ENCODE results near the gene B4GALT1.
"Not testable (repeated sequence)": the region's sequence is repeated elsewhere in the genome, so short reads cannot be mapped to it uniquely, and the experiment has no call there.

Gene B4GALT1

DNA sequence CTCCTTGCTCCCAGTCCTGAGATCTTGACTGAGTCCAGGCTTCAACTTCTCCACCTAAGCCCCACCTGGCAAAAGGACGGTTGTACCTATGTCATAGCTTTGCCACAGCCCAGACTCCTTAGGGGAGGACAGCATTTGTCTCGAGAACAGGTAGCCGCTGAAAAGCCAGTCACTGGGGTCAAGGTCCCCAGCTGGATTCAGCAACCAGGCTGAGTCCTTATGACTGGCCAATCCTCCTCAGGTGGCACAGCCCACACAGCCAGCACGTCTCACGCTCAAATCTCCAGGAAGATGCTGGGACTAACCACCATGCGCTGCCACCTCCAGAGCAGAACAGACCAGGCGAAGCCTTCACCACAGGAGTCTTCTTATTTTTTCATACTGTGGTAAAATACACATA, 62.7 kb downstream of the B4GALT1 start:
- Histone ChIP-seq H3K9me3 (ENCODE audit: control insufficient read depth, low read length) (no peaks in the 10 kb centered on the region), H3K4me3 (ENCODE audit: insufficient read depth, low read depth, low read length, poor library complexity, severe bottlenecking) (no peak overlapping the region), H3K27me3 (replicated peaks; ENCODE audit: control insufficient read depth, insufficient read depth, low read length, poor library complexity, severe bottlenecking) (no peaks in the 10 kb centered on the region), H3K4me1 (ENCODE audit: control insufficient read depth, insufficient read depth, low read length, poor library complexity, severe bottlenecking) (no peaks in the 10 kb centered on the region), H3K36me3 (ENCODE audit: control insufficient read depth, insufficient read depth, low read length) (no peaks in the 10 kb centered on the region), H3K27ac (ENCODE audit: insufficient read depth, low read length, poor library complexity, severe bottlenecking) (no peak overlapping the region)
- no peak for DNase-seq

DNA sequence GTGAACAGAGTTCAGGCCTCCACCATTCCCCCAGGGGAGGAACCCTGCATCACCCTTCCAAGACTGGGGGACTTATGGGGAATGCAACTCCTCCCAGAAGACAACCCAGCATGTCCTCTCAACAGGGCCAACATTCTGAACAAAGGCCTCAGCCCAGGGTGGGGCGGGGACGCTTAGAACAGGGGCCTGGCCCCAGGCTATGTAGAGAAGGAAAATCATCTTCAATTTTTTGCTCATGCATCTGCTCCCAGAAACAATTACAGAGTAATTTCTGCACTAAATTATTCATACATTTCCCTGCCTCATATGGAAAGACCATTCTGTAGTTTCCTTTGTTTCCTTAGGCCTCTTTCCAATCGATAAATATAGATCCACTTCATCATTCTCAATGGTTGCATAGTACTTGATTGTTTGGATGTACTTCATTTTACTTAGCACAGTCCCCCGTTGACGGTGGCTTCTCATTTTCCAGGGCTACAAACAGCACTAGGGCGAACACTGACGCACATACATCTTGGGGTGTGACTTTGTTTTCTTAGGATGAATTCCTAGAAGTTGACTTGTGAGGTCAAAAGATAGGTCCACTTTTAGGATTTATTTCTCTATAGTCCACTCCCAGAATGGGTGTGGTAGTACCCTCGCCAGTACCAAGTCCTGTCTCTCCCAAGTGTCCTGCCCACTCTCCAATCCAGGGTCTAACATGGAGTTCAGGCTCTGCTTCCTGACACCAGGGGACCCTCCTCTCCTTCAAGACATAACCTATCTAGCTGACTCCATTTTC, 63.4 kb downstream of the B4GALT1 start:
- Histone ChIP-seq H3K27me3 (replicated peaks; ENCODE audit: control insufficient read depth, insufficient read depth, low read length, poor library complexity, severe bottlenecking) (no peaks in the 10 kb centered on the region), H3K27ac (ENCODE audit: insufficient read depth, low read length, poor library complexity, severe bottlenecking) (no peak overlapping the region), H3K9me3 (ENCODE audit: control insufficient read depth, low read length) (no peaks in the 10 kb centered on the region), H3K36me3 (ENCODE audit: control insufficient read depth, insufficient read depth, low read length) (no peaks in the 10 kb centered on the region), H3K4me1 (ENCODE audit: control insufficient read depth, insufficient read depth, low read length, poor library complexity, severe bottlenecking) (no peaks in the 10 kb centered on the region), H3K4me3 (ENCODE audit: insufficient read depth, low read depth, low read length, poor library complexity, severe bottlenecking) (no peak overlapping the region)
- DNase-seq: no peak

DNA sequence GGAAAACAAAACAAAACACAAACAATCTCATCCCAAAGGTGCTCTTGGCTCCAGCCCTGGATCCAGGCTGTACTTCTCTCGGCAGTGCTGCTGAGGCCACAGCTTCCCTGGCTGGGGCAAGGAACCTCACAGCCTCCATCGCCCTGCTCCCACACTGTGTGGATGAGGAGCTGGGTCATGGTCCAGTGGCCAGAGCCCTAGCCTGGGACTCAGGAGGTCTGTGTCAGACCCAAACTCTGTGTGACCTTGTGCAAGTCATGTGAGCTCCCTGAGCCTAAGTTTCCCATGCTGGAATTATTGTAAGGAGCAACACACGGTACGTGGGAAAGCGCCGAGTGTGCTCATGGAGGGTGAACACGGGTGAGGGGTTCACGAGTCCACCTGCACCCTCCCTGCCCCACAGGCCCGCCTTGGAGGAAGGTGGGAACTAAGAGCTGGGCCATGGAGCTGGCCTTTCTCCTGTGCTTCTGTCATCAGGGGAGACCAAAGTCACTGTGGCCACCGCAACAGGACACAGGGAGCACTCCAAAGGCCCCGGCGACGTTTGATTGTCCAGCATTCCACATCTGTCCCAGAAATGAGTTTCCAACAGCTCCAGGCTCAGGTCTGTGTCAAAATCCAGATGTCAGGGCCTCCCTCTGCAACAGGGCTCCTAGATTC, 64.5 kb downstream of the B4GALT1 start:
- H3K27ac ChIP-seq (ENCODE audit: insufficient read depth, low read length, poor library complexity, severe bottlenecking): no peak overlapping the region
- no peak overlapping the region for H3K4me3 ChIP-seq (ENCODE audit: insufficient read depth, low read depth, low read length, poor library complexity, severe bottlenecking)
- H3K36me3 ChIP-seq (ENCODE audit: control insufficient read depth, insufficient read depth, low read length): no peaks in the 10 kb centered on the region
- no peaks in the 10 kb centered on the region for H3K9me3 ChIP-seq (ENCODE audit: control insufficient read depth, low read length)
- DNase-seq: no peak
- H3K27me3 ChIP-seq (replicated peaks; ENCODE audit: control insufficient read depth, insufficient read depth, low read length, poor library complexity, severe bottlenecking): no peaks in the 10 kb centered on the region
- H3K4me1 ChIP-seq (ENCODE audit: control insufficient read depth, insufficient read depth, low read length, poor library complexity, severe bottlenecking): no peaks in the 10 kb centered on the region

DNA sequence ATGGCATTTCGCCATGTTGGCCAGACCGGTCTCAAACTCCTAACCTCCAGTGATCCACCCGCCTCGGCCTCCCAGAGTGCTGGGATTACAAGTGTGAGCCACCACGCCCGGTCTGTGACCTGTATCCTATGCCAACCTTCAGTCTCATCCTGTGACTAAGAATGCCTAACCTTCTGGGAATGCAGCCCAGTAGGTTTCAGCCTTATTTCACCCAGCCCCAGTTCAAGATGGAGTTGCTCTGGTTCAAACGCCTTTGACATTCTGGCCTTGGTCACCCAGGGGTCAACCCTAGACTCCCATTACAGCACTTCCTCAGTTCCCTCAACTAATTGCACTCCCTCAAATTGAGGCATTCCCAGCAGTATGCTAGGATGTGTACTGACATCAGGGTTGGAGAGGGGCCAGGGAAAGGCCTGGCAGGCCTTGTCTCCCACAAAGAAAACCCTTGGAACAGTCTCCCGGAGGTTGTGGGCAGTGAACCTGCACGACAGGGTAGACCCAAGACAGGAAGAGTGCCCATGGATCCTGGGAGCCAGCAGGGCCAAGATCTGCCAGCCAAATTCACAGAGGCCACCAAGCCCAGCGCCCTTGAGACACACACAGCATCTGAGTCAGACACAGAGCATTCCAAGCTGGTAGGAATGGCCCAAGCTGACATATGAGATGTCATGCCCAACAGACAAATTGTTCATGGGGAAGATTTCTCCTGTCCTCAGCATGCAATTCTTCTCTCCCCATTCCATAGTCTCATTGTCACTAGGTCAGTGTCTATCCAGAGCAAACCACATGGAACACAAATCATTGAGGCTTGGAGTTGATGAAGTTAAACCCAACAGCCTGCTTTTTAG, 65.8 kb downstream of the B4GALT1 start:
- Histone ChIP-seq H3K36me3 (ENCODE audit: control insufficient read depth, insufficient read depth, low read length) (no peaks in the 10 kb centered on the region), H3K4me1 (ENCODE audit: control insufficient read depth, insufficient read depth, low read length, poor library complexity, severe bottlenecking) (no peaks in the 10 kb centered on the region), H3K27ac (ENCODE audit: insufficient read depth, low read length, poor library complexity, severe bottlenecking) (no peak overlapping the region)

DNA sequence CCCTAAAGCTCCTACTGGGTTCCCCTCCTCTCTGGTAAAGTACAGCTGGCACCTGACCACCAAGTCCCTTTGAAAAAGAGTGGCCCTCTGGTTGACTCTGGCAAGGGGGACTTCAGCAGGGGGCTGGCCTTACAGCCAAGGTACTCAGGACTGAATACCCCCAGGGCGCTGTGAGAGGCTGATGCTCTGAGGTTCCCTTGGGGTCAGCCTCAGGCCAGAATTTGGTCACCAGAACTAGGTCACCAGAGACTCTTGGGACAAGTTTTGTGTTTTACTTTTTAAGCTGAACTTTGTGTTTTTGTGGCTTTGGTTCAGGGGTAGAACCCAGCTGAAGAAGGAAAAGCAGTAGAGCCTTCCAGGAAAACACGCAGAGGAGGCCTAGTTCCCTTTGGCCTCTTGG, 67.4 kb downstream of the B4GALT1 start:
- no peak overlapping the region for H3K27ac ChIP-seq (ENCODE audit: insufficient read depth, low read length, poor library complexity, severe bottlenecking)
- H3K4me1 ChIP-seq (ENCODE audit: control insufficient read depth, insufficient read depth, low read length, poor library complexity, severe bottlenecking): no peaks in the 10 kb centered on the region
- H3K9me3 ChIP-seq (ENCODE audit: control insufficient read depth, low read length): no peaks in the 10 kb centered on the region
- no peak for DNase-seq
- no peak overlapping the region for H3K4me3 ChIP-seq (ENCODE audit: insufficient read depth, low read depth, low read length, poor library complexity, severe bottlenecking)
- no peaks in the 10 kb centered on the region for H3K27me3 ChIP-seq (replicated peaks; ENCODE audit: control insufficient read depth, insufficient read depth, low read length, poor library complexity, severe bottlenecking)
- H3K36me3 ChIP-seq (ENCODE audit: control insufficient read depth, insufficient read depth, low read length): no peaks in the 10 kb centered on the region

More for the DNA sequence above, 65.8 kb downstream of the B4GALT1 start:
- DNase-seq: no peak
- Histone ChIP-seq H3K4me3 (ENCODE audit: insufficient read depth, low read depth, low read length, poor library complexity, severe bottlenecking) (no peak overlapping the region), H3K9me3 (ENCODE audit: control insufficient read depth, low read length) (no peaks in the 10 kb centered on the region), H3K27me3 (replicated peaks; ENCODE audit: control insufficient read depth, insufficient read depth, low read length, poor library complexity, severe bottlenecking) (no peaks in the 10 kb centered on the region)

DNA sequence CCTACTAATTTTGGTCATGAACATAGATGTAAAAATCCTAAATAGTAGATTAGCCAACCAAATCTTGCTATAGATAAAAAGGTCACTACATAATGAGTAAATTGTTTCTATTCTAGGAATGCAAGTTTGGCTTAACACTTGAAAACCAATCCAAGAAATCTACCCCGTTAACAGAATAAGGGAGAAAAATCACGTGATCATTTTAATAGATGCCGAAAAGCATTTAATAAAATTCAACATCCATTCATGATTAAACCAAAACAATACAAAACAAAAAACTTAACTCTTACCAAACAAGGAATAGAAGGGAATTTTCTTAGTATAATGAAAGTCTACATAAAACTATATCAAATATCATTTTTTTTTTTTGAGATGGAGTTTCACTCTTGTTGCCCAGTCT, 69.9 kb downstream of the B4GALT1 start:
- H3K4me1 ChIP-seq (ENCODE audit: control insufficient read depth, insufficient read depth, low read length, poor library complexity, severe bottlenecking): no peaks in the 10 kb centered on the region
- no peaks in the 10 kb centered on the region for H3K36me3 ChIP-seq (ENCODE audit: control insufficient read depth, insufficient read depth, low read length)
- no peak for DNase-seq

DNA sequence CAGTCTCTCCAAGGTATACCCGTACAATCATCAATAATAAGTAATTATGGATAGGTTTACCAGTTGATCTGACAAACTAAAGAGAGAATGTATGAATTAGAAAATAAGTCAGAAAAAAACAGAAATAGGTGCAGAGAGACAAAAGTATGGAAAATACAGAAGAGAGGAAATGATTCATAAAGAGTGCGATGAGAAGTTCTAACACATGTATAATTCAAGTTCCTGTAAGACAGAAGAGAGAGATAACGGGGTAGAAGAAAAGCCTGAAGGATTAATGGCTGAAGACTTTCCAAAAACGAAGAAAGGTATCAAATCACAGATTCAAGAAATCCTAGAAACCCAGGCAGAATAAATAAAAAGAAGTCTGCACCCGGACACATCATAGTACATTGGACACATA, 74.5 kb downstream of the B4GALT1 start:
- no peaks in the 10 kb centered on the region for H3K4me1 ChIP-seq (ENCODE audit: control insufficient read depth, insufficient read depth, low read length, poor library complexity, severe bottlenecking)
- H3K27ac ChIP-seq (ENCODE audit: insufficient read depth, low read length, poor library complexity, severe bottlenecking): no peak overlapping the region
- no peaks in the 10 kb centered on the region for H3K27me3 ChIP-seq (replicated peaks; ENCODE audit: control insufficient read depth, insufficient read depth, low read length, poor library complexity, severe bottlenecking)
- no peaks in the 10 kb centered on the region for H3K9me3 ChIP-seq (ENCODE audit: control insufficient read depth, low read length)
- H3K36me3 ChIP-seq (ENCODE audit: control insufficient read depth, insufficient read depth, low read length): no peaks in the 10 kb centered on the region
- no peak overlapping the region for H3K4me3 ChIP-seq (ENCODE audit: insufficient read depth, low read depth, low read length, poor library complexity, severe bottlenecking)
- DNase-seq: no peak

More for the DNA sequence above, 69.9 kb downstream of the B4GALT1 start:
- Histone ChIP-seq H3K27me3 (replicated peaks; ENCODE audit: control insufficient read depth, insufficient read depth, low read length, poor library complexity, severe bottlenecking) (no peaks in the 10 kb centered on the region), H3K27ac (ENCODE audit: insufficient read depth, low read length, poor library complexity, severe bottlenecking) (no peak overlapping the region), H3K9me3 (ENCODE audit: control insufficient read depth, low read length) (no peaks in the 10 kb centered on the region), H3K4me3 (ENCODE audit: insufficient read depth, low read depth, low read length, poor library complexity, severe bottlenecking) (no peak overlapping the region)

DNA sequence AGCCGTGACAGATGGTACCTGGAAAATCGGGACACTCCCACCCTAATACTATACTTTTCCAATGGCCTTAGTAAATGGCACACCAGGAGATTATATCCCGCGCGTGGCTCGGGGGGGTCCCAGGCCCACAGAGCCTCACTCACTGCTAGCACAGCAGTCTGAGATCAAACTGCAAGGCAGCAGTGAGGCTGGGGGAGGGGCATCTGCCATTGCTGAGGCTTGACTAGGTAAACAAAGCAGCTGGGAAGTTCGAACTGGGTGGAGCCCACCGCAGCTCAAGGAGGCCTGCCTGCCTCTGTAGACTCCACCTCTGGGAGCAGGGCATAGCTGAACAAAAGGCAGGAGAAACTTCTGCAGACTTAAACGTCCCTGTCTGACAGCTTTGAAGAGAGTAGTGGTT, 81.5 kb downstream of the B4GALT1 start:
- H3K27me3 ChIP-seq (replicated peaks; ENCODE audit: control insufficient read depth, insufficient read depth, low read length, poor library complexity, severe bottlenecking); H3K36me3 ChIP-seq (ENCODE audit: control insufficient read depth, insufficient read depth, low read length); H3K27ac ChIP-seq (ENCODE audit: insufficient read depth, low read length, poor library complexity, severe bottlenecking); H3K4me3 ChIP-seq (ENCODE audit: insufficient read depth, low read depth, low read length, poor library complexity, severe bottlenecking); DNase-seq; H3K9me3 ChIP-seq (ENCODE audit: control insufficient read depth, low read length): not testable (repeated sequence)
- H3K4me1 ChIP-seq (ENCODE audit: control insufficient read depth, insufficient read depth, low read length, poor library complexity, severe bottlenecking): peaks cover 22% of the 10 kb centered on the region

DNA sequence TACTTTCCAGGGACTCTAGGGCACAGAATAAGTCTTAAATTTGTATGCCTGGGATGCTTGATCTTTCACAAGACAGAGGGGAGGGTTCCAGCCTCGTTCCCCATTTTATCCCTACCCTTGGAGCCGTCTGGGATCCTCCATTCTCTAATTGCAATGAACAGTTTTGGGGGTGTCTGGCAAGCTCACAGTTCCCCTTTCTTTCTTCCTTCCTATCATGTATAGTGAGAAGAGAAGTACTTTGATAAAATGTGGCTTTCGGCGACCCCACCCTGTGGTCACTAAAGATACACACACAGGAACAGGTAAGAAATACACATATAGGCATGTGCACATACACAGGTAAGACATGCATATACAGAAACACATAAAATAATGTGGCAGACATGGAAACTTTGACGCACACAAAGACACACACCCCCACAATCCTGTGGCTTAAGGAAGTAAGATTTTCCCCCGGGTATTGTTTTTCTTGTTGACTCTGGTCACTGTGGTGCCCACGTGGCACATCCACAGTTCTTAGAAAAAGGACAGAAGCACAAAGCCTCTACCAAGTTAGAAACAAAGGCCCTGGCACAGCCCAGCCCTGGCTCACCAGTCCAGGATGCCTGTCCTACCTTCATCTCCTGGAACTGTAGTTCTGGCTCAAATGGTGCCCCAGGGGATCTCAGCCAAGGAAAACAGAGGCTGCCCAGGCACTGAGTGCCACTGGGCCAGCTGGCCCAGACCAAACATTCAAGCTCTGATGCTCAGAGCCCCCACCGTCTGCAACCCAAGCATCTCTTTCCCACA, 84.4 kb downstream of the B4GALT1 start:
- no peaks in the 10 kb centered on the region for H3K9me3 ChIP-seq (ENCODE audit: control insufficient read depth, low read length)
- peak overlapping the region; percentile 12 for H3K4me3 ChIP-seq (ENCODE audit: insufficient read depth, low read depth, low read length, poor library complexity, severe bottlenecking)
- DNase-seq: no peak
- H3K36me3 ChIP-seq (ENCODE audit: control insufficient read depth, insufficient read depth, low read length): no peaks in the 10 kb centered on the region
- H3K4me1 ChIP-seq (ENCODE audit: control insufficient read depth, insufficient read depth, low read length, poor library complexity, severe bottlenecking): peaks cover 22% of the 10 kb centered on the region
- H3K27ac ChIP-seq (ENCODE audit: insufficient read depth, low read length, poor library complexity, severe bottlenecking): no peak overlapping the region
- no peaks in the 10 kb centered on the region for H3K27me3 ChIP-seq (replicated peaks; ENCODE audit: control insufficient read depth, insufficient read depth, low read length, poor library complexity, severe bottlenecking)
